HCT116 (cell line): Measurements from ENCODE around the gene LIMK2. TPM values are rescaled to one million over a fixed set of nuclear protein-coding genes. Genes with fewer than 3 reads are reported as not detected.

ENCODE experiments used
- ATAC-seq: fragments of 200-7000 bp; cut with Tn5 transposase; 2 replicates; pipeline ENCODE4 v1.9.1; 2020; ENCODE audit warnings: mild to moderate bottlenecking, moderate library complexity
- BruUV-seq: library from RNA; stranded (reverse); fragments of 400-500 nt; replicated peaks from 2 replicates; lab custom pipeline; 2021; lab: Mats Ljungman, UMichigan
- CTCF ChIA-PET: fragments of 300-600 bp; sonication (Branson Sonifier 250); formaldehyde crosslinking; loops from one replicate; lab custom pipeline; 2021; ENCODE audit warnings: antibody characterized with exemption; lab: Charles Lee
- POLR2A ChIA-PET: fragments of 300-600, 350-600 bp; sonication (Branson Sonifier 250); formaldehyde crosslinking; loops from one replicate; lab custom pipeline; 2021; ENCODE audit warnings: antibody characterized with exemption; lab: Charles Lee
- RAD21 ChIA-PET, 2 experiments: fragments of 300-600 bp; sonication (Branson Sonifier 250); formaldehyde crosslinking; loops; one replicate each; lab custom pipeline; 2023; ENCODE audit warnings: low total read pairs in 2 of 2; ENCODE audit not compliant: uncharacterized antibody in 2 of 2, unreplicated experiment in 2 of 2, low non-redundant PET in 1 of 2; lab: Charles Lee
- DNase-seq: peaks from one replicate; pipeline ENCODE4 v3.0.0-alpha.2; 2010; ENCODE audit warnings: low read depth, low spot score
- H2AFZ ChIP-seq: fragments of 200-600 bp; shearing (Covaris generic), sonication (generic); 2 replicates; pipeline ENCODE4 v1.6.1; 2017; ENCODE audit warnings: low read depth, mixed run types, mixed read lengths, antibody characterized with exemption, low read length; ENCODE audit not compliant: poor library complexity, severe bottlenecking
- H3K27ac ChIP-seq: 2 replicates; pipeline ENCODE4 v1.5.1; 2012; ENCODE audit warnings: low read depth, low read length
- H3K27me3 ChIP-seq: fragments of 200-600 bp; sonication (generic); 2 replicates; pipeline ENCODE4 v1.6.1; 2016; ENCODE audit warnings: mixed run types, low read length, mixed read lengths; ENCODE audit not compliant: insufficient read depth
- H3K36me3 ChIP-seq, 2 experiments: fragments of 200-500 bp in 1 of 2; fragments of 200-600 bp in 1 of 2; sonication (Bioruptor generic) in 1 of 2; sonication (generic) in 1 of 2; 2 replicates each; pipeline versions ENCODE4 v1.5.1 to v1.6.1; 2014 to 2016; ENCODE audit warnings: low read length in 2 of 2, inconsistent platforms in 1 of 2, mixed read lengths in 1 of 2, mixed run types in 1 of 2; ENCODE audit not compliant: insufficient read depth in 2 of 2, control insufficient read depth in 1 of 2
- H3K4me1 ChIP-seq, 2 experiments: fragments of 200-600 bp in 1 of 2; sonication (generic) in 1 of 2; 2 replicates each; pipeline versions ENCODE4 v1.5.1 to v1.6.1; 2012 to 2017; ENCODE audit warnings: low read length in 2 of 2, inconsistent platforms in 1 of 2, mild to moderate bottlenecking in 1 of 2, mixed read lengths in 1 of 2, mixed run types in 1 of 2, moderate library complexity in 1 of 2; ENCODE audit not compliant: insufficient read depth in 2 of 2, control insufficient read depth in 1 of 2
- H3K4me2 ChIP-seq: fragments of 200-600 bp; sonication (generic); 2 replicates; pipeline ENCODE4 v1.6.1; 2017; ENCODE audit warnings: mixed run types, low read length, mixed read lengths
- H3K4me3 ChIP-seq, 2 experiments: fragments of 200-600 bp in 1 of 2; sonication (generic) in 1 of 2; replicated peaks in 1 of 2; 2 replicates each; pipeline ENCODE4 v1.5.1; 2011 to 2016; ENCODE audit warnings: low read length in 2 of 2, control low read depth in 1 of 2, low read depth in 1 of 2, mild to moderate bottlenecking in 1 of 2, mixed read lengths in 1 of 2, mixed run types in 1 of 2
- H3K79me2 ChIP-seq: fragments of 200-600 bp; sonication (generic); 2 replicates; pipeline ENCODE4 v1.6.1; 2017; ENCODE audit warnings: mild to moderate bottlenecking, mixed run types, low read length, moderate library complexity, mixed read lengths; ENCODE audit not compliant: insufficient read depth
- H3K9ac ChIP-seq: fragments of 200-600 bp; sonication (generic); 2 replicates; pipeline ENCODE4 v1.6.1; 2016; ENCODE audit warnings: low read length, mixed read lengths
- H3K9me2 ChIP-seq: fragments of 200-600 bp; sonication (generic), shearing (Covaris generic); 2 replicates; pipeline ENCODE4 v1.6.1; 2017; ENCODE audit warnings: mixed run types, mild to moderate bottlenecking, moderate library complexity; ENCODE audit not compliant: insufficient read depth
- H3K9me3 ChIP-seq, 2 experiments: fragments of 200-500 bp in 1 of 2; fragments of 200-600 bp in 1 of 2; sonication (Bioruptor generic) in 1 of 2; sonication (generic) in 1 of 2; 2 replicates each; pipeline ENCODE4 v1.6.1; 2014 to 2017; ENCODE audit warnings: low read length in 2 of 2, mixed read lengths in 2 of 2, inconsistent platforms in 1 of 2, low read depth in 1 of 2, mild to moderate bottlenecking in 1 of 2, mixed run types in 1 of 2, moderate library complexity in 1 of 2; ENCODE audit not compliant: control insufficient read depth in 1 of 2, insufficient read depth in 1 of 2
- H4K20me1 ChIP-seq: fragments of 200-600 bp; sonication (generic), shearing (Covaris generic); 2 replicates; pipeline ENCODE4 v1.6.1; 2017; ENCODE audit warnings: mixed run types, mild to moderate bottlenecking, moderate library complexity; ENCODE audit not compliant: insufficient read depth
- CBX3 ChIP-seq: IDR thresholded peaks from 2 replicates; pipeline ENCODE4 v1.6.1; 2012; ENCODE audit warnings: low read depth
- EGR1 ChIP-seq: IDR thresholded peaks from 2 replicates; pipeline ENCODE4 v1.6.1; 2012; ENCODE audit warnings: low read depth
- ELF1 ChIP-seq: IDR thresholded peaks from 2 replicates; pipeline ENCODE4 v1.6.1; 2012; ENCODE audit warnings: low read depth, borderline replicate concordance
- EZH2 ChIP-seq: fragments of 200-600 bp; sonication (generic); IDR thresholded peaks from 2 replicates; pipeline ENCODE4 v1.6.1; 2017; ENCODE audit warnings: antibody characterized with exemption, mixed run types
- EZH2phosphoT487 ChIP-seq: fragments of 200-600 bp; IDR thresholded peaks from 2 replicates; pipeline ENCODE4 v1.6.1; 2018; ENCODE audit warnings: antibody characterized with exemption, borderline replicate concordance
- FOSL1 ChIP-seq: IDR thresholded peaks from 2 replicates; pipeline ENCODE4 v1.6.1; 2012; ENCODE audit warnings: low read depth
- JUND ChIP-seq: IDR thresholded peaks from 2 replicates; pipeline ENCODE4 v1.6.1; 2012
- POLR2A ChIP-seq: IDR thresholded peaks from 2 replicates; pipeline ENCODE4 v1.7.0; 2011; ENCODE audit warnings: borderline replicate concordance; ENCODE audit not compliant: insufficient read depth, insufficient read length; ENCODE audit errors: extremely low read depth
- POLR2AphosphoS5 ChIP-seq: IDR thresholded peaks from 2 replicates; pipeline ENCODE4 v1.6.1; 2011; ENCODE audit warnings: mild to moderate bottlenecking, low read depth, low read length, moderate library complexity
- RAD21 ChIP-seq: IDR thresholded peaks from 2 replicates; pipeline ENCODE4 v1.6.1; 2012; ENCODE audit warnings: low read depth, mild to moderate bottlenecking
- SIN3A ChIP-seq: IDR thresholded peaks from 2 replicates; pipeline ENCODE4 v1.6.1; 2012; ENCODE audit warnings: low read depth
- SP1 ChIP-seq: IDR thresholded peaks from 2 replicates; pipeline ENCODE4 v1.6.1; 2012; ENCODE audit warnings: low read depth
- TCF7L2 ChIP-seq: IDR thresholded peaks from 2 replicates; pipeline ENCODE4 v1.7.0; 2011; ENCODE audit warnings: borderline replicate concordance, inconsistent platforms; ENCODE audit not compliant: insufficient read depth, insufficient read length; ENCODE audit errors: extremely low read depth
- YY1 ChIP-seq: IDR thresholded peaks from 2 replicates; pipeline ENCODE4 v1.6.1; 2011; ENCODE audit warnings: low read length, low read depth, moderate library complexity, mild to moderate bottlenecking; ENCODE audit not compliant: insufficient replicate concordance; ENCODE audit errors: extremely low read depth
- ZFX ChIP-seq: fragments of 450-650 bp; IDR thresholded peaks from 2 replicates; pipeline ENCODE4 v1.6.1; 2017
- intact Hi-C: fragments of 100-400 bp; cut with micrococcal nuclease; formaldehyde crosslinking; loops from 2 replicates; pipeline ENCODE4 v1.10.0; 2022
- total RNA-seq: library from RNA; stranded (reverse); gene quantifications from one replicate; pipeline ENCODE4 v1.2.1, GENCODE V29; 2021; ENCODE audit not compliant: unreplicated experiment
- TF ChIP-seq, protein P1 (sequence below): IDR thresholded peaks from 2 replicates; pipeline ENCODE4 v1.6.1; 2012; ENCODE audit warnings: low read depth
- TF ChIP-seq, protein P2 (sequence below), 3 experiments: fragments of 200-600 bp in 1 of 3; sonication (generic) in 1 of 3; IDR thresholded peaks in 2 of 3; conservative IDR thresholded peaks in 1 of 3; 2 replicates each; pipeline ENCODE4 v1.5.1; 2012 to 2017; ENCODE audit warnings: low read depth in 2 of 3, low read length in 2 of 3, antibody characterized with exemption in 1 of 3, borderline replicate concordance in 1 of 3, control low read depth in 1 of 3, mild to moderate bottlenecking in 1 of 3, mixed read lengths in 1 of 3, mixed run types in 1 of 3, moderate library complexity in 1 of 3; ENCODE audit not compliant: insufficient read depth in 1 of 3
- TF ChIP-seq, protein P3 (sequence below): IDR thresholded peaks from 2 replicates; pipeline ENCODE4 v1.6.1; 2012
- TF ChIP-seq, protein P4 (sequence below): IDR thresholded peaks from 2 replicates; pipeline ENCODE4 v1.6.1; 2012

Gene LIMK2
- total RNA-seq, 1 experiment from 2014 or later: 21.9 TPM

DNA sequence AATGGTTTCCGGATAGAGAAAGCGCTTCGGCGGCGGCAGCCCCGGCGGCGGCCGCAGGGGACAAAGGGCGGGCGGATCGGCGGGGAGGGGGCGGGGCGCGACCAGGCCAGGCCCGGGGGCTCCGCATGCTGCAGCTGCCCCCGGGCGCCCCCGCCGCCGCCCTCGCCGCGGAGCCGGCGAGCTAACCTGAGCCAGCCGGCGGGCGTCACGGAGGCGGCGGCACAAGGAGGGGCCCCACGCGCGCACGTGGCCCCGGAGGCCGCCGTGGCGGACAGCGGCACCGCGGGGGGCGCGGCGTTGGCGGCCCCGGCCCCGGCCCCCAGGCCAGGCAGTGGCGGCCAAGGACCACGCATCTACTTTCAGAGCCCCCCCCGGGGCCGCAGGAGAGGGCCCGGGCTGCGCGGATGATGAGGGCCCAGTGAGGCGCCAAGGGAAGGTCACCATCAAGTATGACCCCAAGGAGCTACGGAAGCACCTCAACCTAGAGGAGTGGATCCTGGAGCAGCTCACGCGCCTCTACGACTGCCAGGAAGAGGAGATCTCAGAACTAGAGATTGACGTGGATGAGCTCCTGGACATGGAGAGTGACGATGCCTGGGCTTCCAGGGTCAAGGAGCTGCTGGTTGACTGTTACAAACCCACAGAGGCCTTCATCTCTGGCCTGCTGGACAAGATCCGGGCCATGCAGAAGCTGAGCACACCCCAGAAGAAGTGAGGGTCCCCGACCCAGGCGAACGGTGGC lies 64.5 kb downstream of the LIMK2 start:
- ChIA-PET POLR2A (no interaction called here), RAD21 (no interaction called here), CTCF (no interaction called here)
- no TSS peak for BruUV-seq
- intact Hi-C loops: no loop called here
- no peaks in the 10 kb centered on the region for H3K9me3 ChIP-seq
- H3K27ac ChIP-seq: no peak overlapping the region
- no peak overlapping the region for H3K4me2 ChIP-seq
- H3K36me3 ChIP-seq: peaks cover 9 to 11% of the 10 kb centered on the region in 2 experiments; a peak in 3 of 4 replicates
- no peak overlapping the region for H2AFZ ChIP-seq
- TF ChIP-seq, protein P1, sequence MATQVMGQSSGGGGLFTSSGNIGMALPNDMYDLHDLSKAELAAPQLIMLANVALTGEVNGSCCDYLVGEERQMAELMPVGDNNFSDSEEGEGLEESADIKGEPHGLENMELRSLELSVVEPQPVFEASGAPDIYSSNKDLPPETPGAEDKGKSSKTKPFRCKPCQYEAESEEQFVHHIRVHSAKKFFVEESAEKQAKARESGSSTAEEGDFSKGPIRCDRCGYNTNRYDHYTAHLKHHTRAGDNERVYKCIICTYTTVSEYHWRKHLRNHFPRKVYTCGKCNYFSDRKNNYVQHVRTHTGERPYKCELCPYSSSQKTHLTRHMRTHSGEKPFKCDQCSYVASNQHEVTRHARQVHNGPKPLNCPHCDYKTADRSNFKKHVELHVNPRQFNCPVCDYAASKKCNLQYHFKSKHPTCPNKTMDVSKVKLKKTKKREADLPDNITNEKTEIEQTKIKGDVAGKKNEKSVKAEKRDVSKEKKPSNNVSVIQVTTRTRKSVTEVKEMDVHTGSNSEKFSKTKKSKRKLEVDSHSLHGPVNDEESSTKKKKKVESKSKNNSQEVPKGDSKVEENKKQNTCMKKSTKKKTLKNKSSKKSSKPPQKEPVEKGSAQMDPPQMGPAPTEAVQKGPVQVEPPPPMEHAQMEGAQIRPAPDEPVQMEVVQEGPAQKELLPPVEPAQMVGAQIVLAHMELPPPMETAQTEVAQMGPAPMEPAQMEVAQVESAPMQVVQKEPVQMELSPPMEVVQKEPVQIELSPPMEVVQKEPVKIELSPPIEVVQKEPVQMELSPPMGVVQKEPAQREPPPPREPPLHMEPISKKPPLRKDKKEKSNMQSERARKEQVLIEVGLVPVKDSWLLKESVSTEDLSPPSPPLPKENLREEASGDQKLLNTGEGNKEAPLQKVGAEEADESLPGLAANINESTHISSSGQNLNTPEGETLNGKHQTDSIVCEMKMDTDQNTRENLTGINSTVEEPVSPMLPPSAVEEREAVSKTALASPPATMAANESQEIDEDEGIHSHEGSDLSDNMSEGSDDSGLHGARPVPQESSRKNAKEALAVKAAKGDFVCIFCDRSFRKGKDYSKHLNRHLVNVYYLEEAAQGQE: no peak
- TF ChIP-seq, protein P2, sequence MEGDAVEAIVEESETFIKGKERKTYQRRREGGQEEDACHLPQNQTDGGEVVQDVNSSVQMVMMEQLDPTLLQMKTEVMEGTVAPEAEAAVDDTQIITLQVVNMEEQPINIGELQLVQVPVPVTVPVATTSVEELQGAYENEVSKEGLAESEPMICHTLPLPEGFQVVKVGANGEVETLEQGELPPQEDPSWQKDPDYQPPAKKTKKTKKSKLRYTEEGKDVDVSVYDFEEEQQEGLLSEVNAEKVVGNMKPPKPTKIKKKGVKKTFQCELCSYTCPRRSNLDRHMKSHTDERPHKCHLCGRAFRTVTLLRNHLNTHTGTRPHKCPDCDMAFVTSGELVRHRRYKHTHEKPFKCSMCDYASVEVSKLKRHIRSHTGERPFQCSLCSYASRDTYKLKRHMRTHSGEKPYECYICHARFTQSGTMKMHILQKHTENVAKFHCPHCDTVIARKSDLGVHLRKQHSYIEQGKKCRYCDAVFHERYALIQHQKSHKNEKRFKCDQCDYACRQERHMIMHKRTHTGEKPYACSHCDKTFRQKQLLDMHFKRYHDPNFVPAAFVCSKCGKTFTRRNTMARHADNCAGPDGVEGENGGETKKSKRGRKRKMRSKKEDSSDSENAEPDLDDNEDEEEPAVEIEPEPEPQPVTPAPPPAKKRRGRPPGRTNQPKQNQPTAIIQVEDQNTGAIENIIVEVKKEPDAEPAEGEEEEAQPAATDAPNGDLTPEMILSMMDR (IDR thresholded peaks at IDR 0.05 in 2 of 3, conservative IDR thresholded peaks at IDR 0.05 in 1 of 3; ENCODE audit: borderline replicate concordance in 1 of 3, insufficient read depth in 1 of 3, low read depth in 2 of 3, low read length in 2 of 3): no peak
- TF ChIP-seq EZH2: no peak
- TF ChIP-seq, protein P3, sequence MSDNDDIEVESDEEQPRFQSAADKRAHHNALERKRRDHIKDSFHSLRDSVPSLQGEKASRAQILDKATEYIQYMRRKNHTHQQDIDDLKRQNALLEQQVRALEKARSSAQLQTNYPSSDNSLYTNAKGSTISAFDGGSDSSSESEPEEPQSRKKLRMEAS: no peak
- TF ChIP-seq TCF7L2: no peak
- no peak for TF ChIP-seq POLR2AphosphoS5
- TF ChIP-seq, protein P4, sequence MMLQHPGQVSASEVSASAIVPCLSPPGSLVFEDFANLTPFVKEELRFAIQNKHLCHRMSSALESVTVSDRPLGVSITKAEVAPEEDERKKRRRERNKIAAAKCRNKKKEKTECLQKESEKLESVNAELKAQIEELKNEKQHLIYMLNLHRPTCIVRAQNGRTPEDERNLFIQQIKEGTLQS: no peak
- TF ChIP-seq EZH2phosphoT487: no peak
- no peak for TF ChIP-seq FOSL1
- TF ChIP-seq EGR1: no peak
- no peak for TF ChIP-seq CBX3
- no peak for TF ChIP-seq JUND
- TF ChIP-seq SIN3A: no peak
- no peak for TF ChIP-seq ELF1
- no peak for TF ChIP-seq ZFX
- TF ChIP-seq RAD21: no peak
- no peak for TF ChIP-seq SP1
- TF ChIP-seq YY1: no peak
- no peak for TF ChIP-seq POLR2A
- ATAC-seq (no peak), DNase-seq (no peak)
- no peak overlapping the region for H3K4me3 ChIP-seq
- no peaks in the 10 kb centered on the region for H3K27me3 ChIP-seq
- H3K79me2 ChIP-seq: no peaks in the 10 kb centered on the region
- no peaks in the 10 kb centered on the region for H4K20me1 ChIP-seq
- H3K9me2 ChIP-seq: no peaks in the 10 kb centered on the region
- H3K9ac ChIP-seq: no peak overlapping the region
- H3K4me1 ChIP-seq: peaks cover 5 to 12% of the 10 kb centered on the region in 2 experiments; a peak in 3 of 4 replicates
